ENCODE results near the gene KIF18B. TPM values are rescaled to one million over a fixed set of nuclear protein-coding genes. Genes with fewer than 3 reads are reported as not detected.

Gene KIF18B
- total RNA-seq, 6 experiments from 2014 or later = 0.20 to 0.99 (median 0.35) TPM

DNA sequence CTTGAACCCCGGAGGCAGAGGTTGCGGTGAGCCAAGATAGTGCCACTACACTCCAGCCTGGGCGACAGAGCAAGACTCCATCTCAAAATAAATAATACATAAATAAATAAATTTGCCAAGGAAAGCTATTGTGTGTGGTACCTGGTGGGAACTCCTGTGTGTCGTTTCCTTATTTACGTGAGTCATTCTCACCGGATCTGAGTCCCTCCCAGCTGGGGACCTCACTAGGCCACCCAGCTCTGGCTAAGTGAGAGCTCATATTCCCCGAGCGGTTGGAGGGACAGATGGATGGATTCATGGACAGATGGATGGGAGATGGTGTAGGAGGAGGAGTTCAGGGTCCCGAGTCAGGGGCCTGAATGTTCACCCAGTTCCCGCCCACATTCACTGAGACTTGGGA lies 43.4 kb upstream of the KIF18B start:
- Histone ChIP-seq H3K36me3 (no peaks in the 10 kb centered on the region), H3K4me3 (no peak overlapping the region), H3K27me3 (no peaks in the 10 kb centered on the region), H3K9me3 (no peaks in the 10 kb centered on the region), H3K27ac (no peak overlapping the region), H3K4me1 (peaks cover 0 to 4% (median 0%) of the 10 kb centered on the region in 4 donors)
- WGBS (ENCODE audit: insufficient coverage, low coverage, low lambda C conversion rate, missing lambda C conversion rate) = 78% methylated on average over 9 of the region's 10 CpGs
- TF ChIP-seq POLR2A (IDR thresholded peaks at IDR 0.05) = no peak
- TF ChIP-seq, protein P1, sequence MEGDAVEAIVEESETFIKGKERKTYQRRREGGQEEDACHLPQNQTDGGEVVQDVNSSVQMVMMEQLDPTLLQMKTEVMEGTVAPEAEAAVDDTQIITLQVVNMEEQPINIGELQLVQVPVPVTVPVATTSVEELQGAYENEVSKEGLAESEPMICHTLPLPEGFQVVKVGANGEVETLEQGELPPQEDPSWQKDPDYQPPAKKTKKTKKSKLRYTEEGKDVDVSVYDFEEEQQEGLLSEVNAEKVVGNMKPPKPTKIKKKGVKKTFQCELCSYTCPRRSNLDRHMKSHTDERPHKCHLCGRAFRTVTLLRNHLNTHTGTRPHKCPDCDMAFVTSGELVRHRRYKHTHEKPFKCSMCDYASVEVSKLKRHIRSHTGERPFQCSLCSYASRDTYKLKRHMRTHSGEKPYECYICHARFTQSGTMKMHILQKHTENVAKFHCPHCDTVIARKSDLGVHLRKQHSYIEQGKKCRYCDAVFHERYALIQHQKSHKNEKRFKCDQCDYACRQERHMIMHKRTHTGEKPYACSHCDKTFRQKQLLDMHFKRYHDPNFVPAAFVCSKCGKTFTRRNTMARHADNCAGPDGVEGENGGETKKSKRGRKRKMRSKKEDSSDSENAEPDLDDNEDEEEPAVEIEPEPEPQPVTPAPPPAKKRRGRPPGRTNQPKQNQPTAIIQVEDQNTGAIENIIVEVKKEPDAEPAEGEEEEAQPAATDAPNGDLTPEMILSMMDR (IDR thresholded peaks at IDR 0.05) = no peak
- ATAC-seq = no peak
- DNase-seq = no peak
- intact Hi-C loops (cut with DNase I) = no loop called here

DNA sequence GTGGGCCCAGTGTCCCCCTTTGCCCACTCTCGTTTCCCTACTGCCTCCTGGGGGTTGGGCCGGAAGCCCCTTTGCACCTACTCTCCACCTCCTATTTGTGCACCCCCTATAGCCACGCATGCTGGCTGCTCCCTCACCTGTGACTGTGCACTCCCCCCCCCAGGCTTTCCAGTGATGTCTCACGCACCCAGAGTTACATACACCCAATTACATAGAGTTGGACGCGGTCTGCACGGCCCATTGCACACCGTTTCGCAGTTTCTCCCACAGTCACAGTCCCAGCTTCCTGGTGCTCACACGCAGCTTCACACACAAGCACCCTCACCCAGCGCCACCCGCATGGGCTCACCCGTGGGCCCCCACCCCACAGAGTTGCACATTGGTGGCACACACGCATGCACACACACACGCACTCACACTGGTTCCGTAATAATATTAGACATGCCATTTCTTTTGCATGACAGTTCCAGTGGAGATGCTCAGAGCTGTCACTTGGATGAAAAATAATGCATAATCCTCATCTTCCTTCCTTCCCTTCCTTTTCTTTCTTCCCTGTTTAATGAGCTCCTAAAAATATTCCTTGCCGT lies 42.1 kb upstream of the KIF18B start:
- no peak for DNase-seq
- peaks cover 0 to 4% (median 0%) of the 10 kb centered on the region in 4 donors for H3K4me1 ChIP-seq
- intact Hi-C loops (cut with DNase I) = no loop called here
- 88% methylated on average over 17 of the region's 17 CpGs for WGBS (ENCODE audit: insufficient coverage, low coverage, low lambda C conversion rate, missing lambda C conversion rate)
- no peak overlapping the region for H3K27ac ChIP-seq
- H3K27me3 ChIP-seq = no peaks in the 10 kb centered on the region
- no peak for ATAC-seq
- no peaks in the 10 kb centered on the region for H3K36me3 ChIP-seq
- no peak overlapping the region for H3K4me3 ChIP-seq
- TF ChIP-seq, protein P1 (IDR thresholded peaks at IDR 0.05) = no peak
- no peak for TF ChIP-seq POLR2A (IDR thresholded peaks at IDR 0.05)
- no peaks in the 10 kb centered on the region for H3K9me3 ChIP-seq

GRCh38 chr17:44988044-44988942 lies 40.7 kb upstream of the KIF18B start:
- H3K36me3 ChIP-seq = no peaks in the 10 kb centered on the region
- no peaks in the 10 kb centered on the region for H3K9me3 ChIP-seq
- H3K27me3 ChIP-seq = no peaks in the 10 kb centered on the region
- no peak for DNase-seq
- no peak overlapping the region for H3K4me3 ChIP-seq
- ATAC-seq = peak; percentile 27 to 48 (median 33)
- TF ChIP-seq POLR2A (IDR thresholded peaks at IDR 0.05) = no peak
- TF ChIP-seq, protein P1 (IDR thresholded peaks at IDR 0.05) = no peak
- H3K27ac ChIP-seq = no peak overlapping the region
- peaks cover 0 to 4% (median 0%) of the 10 kb centered on the region in 4 donors for H3K4me1 ChIP-seq
- WGBS (ENCODE audit: insufficient coverage, low coverage, low lambda C conversion rate, missing lambda C conversion rate) = 23% methylated on average over 26 of the region's 34 CpGs
- intact Hi-C loops (cut with DNase I) = no loop called here

DNA sequence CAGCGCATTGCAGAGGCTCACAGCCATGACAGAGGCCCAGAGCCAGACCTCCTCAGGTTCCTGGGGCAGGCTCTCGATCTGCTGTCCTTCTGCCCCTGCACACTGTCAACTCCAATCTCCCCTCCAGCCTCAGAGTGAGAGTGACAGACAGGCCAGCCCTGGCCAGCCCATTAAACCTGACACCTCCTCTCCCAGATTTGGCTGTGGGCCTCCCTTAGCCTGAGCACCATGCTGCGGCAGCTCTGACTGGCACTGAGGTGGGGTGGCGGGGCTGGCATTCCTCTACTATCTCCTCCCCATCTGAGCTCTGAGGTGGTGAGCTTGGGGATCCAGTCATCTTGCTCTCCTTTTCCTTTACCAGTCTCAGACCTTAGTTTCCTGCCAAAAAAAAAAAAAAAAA lies 36.0 kb upstream of the KIF18B start:
- no peak for DNase-seq
- intact Hi-C loops (cut with DNase I) = no loop called here

More for the DNA sequence above, 36.0 kb upstream of the KIF18B start:
- H3K4me3 ChIP-seq = no peak overlapping the region
- no peak for TF ChIP-seq POLR2A (IDR thresholded peaks at IDR 0.05)
- TF ChIP-seq, protein P1 (IDR thresholded peaks at IDR 0.05) = no peak
- H3K4me1 ChIP-seq = peaks cover 1 to 17% (median 7%) of the 10 kb centered on the region in 4 donors
- no peaks in the 10 kb centered on the region for H3K27me3 ChIP-seq
- H3K27ac ChIP-seq = no peak overlapping the region
- no peak for ATAC-seq
- no peaks in the 10 kb centered on the region for H3K9me3 ChIP-seq
- H3K36me3 ChIP-seq = no peaks in the 10 kb centered on the region
- WGBS (ENCODE audit: insufficient coverage, low coverage, low lambda C conversion rate, missing lambda C conversion rate) = 71% methylated on average over 1 of the region's 4 CpGs

Measured in right lobe of liver (tissue), 6 donors.